DND-41 (cell line): ENCODE results near the gene DLGAP1.

Source experiments
- ATAC-seq: fragments of 200-7000 bp; cut with Tn5 transposase; 3 replicates; pipeline ENCODE4 v1.9.1; 2021; ENCODE audit warnings: low read depth; ENCODE audit not compliant: insufficient read depth
- DNase-seq: peaks from one replicate; pipeline ENCODE4 v3.0.0-alpha.2; 2020
- H2AFZ ChIP-seq: 2 replicates; pipeline ENCODE4 v1.6.0; 2012; ENCODE audit warnings: low read depth, low read length
- H3K27ac ChIP-seq: 2 replicates; pipeline ENCODE4 v1.5.1; 2012; ENCODE audit warnings: low read length, inconsistent platforms
- H3K27me3 ChIP-seq: fragments of 200-600 bp; sonication (generic); 2 replicates; pipeline ENCODE4 v1.6.0; 2012; ENCODE audit warnings: low read length, mild to moderate bottlenecking, inconsistent platforms; ENCODE audit not compliant: insufficient read depth, poor library complexity
- H3K36me3 ChIP-seq: 2 replicates; pipeline ENCODE4 v1.5.1; 2012; ENCODE audit warnings: low read length, inconsistent platforms; ENCODE audit not compliant: insufficient read depth
- H3K4me1 ChIP-seq: 2 replicates; pipeline ENCODE4 v1.5.1; 2012; ENCODE audit warnings: mild to moderate bottlenecking, low read length; ENCODE audit not compliant: insufficient read depth
- H3K4me2 ChIP-seq: 2 replicates; pipeline ENCODE4 v1.6.0; 2012; ENCODE audit warnings: mild to moderate bottlenecking, moderate library complexity, low read length, inconsistent platforms; ENCODE audit not compliant: insufficient read depth
- H3K4me3 ChIP-seq, 2 experiments: fragments of 200-600 bp in 1 of 2; shearing (Covaris generic) in 1 of 2; 2 replicates each; pipeline ENCODE4 v1.5.1; 2012 to 2016; ENCODE audit warnings: inconsistent platforms in 2 of 2, low read length in 2 of 2, mild to moderate bottlenecking in 2 of 2, low read depth in 1 of 2, moderate library complexity in 1 of 2
- H3K79me2 ChIP-seq: 2 replicates; pipeline ENCODE4 v1.6.0; 2012; ENCODE audit warnings: low read length, inconsistent platforms; ENCODE audit not compliant: insufficient read depth
- H3K9ac ChIP-seq: 2 replicates; pipeline ENCODE4 v1.6.0; 2012; ENCODE audit warnings: low read depth, mild to moderate bottlenecking, inconsistent platforms, low read length, moderate library complexity
- H3K9me3 ChIP-seq: 2 replicates; pipeline ENCODE4 v1.5.1; 2012; ENCODE audit warnings: low read length, moderate library complexity, mild to moderate bottlenecking, inconsistent platforms; ENCODE audit not compliant: insufficient read depth, severe bottlenecking
- H4K20me1 ChIP-seq: 2 replicates; pipeline ENCODE4 v1.6.0; 2012; ENCODE audit warnings: low read length; ENCODE audit not compliant: insufficient read depth
- CTCF ChIP-seq: IDR thresholded peaks from 2 replicates; pipeline ENCODE4 v1.5.1; 2012; ENCODE audit warnings: borderline replicate concordance, low read length, moderate library complexity, mild to moderate bottlenecking; ENCODE audit not compliant: poor library complexity, severe bottlenecking; ENCODE audit errors: extremely low read depth
- EZH2 ChIP-seq: IDR thresholded peaks from 3 replicates; pipeline ENCODE4 v1.6.1; 2012; ENCODE audit warnings: borderline replicate concordance, low read depth, mild to moderate bottlenecking, moderate library complexity, low read length, inconsistent platforms; ENCODE audit not compliant: severe bottlenecking

Gene DLGAP1

GRCh38 chr18:4385876-4386275, 69.2 kb downstream of the DLGAP1 start:
- Histone ChIP-seq H3K79me2 (no peaks in the 10 kb centered on the region), H3K4me3 (no peak overlapping the region), H3K4me2 (no peak overlapping the region), H3K4me1 (no peaks in the 10 kb centered on the region), H3K9ac (no peak overlapping the region), H3K9me3 (no peaks in the 10 kb centered on the region), H2AFZ (no peak overlapping the region), H4K20me1 (no peaks in the 10 kb centered on the region), H3K27ac (no peak overlapping the region), H3K36me3 (no peaks in the 10 kb centered on the region), H3K27me3 (no peaks in the 10 kb centered on the region)
- no peak for DNase-seq
- no peak for TF ChIP-seq CTCF
- no peak for TF ChIP-seq EZH2
- no peak for ATAC-seq

- no peak overlapping the region for H3K4me2 ChIP-seq
- no peak overlapping the region for H3K4me3 ChIP-seq
- no peak overlapping the region for H3K27ac ChIP-seq
- no peaks in the 10 kb centered on the region for H3K9me3 ChIP-seq
- ATAC-seq (no peak), DNase-seq (no peak)
- no peaks in the 10 kb centered on the region for H3K79me2 ChIP-seq
- H3K36me3 ChIP-seq: no peaks in the 10 kb centered on the region
- H2AFZ ChIP-seq: no peak overlapping the region
- H3K4me1 ChIP-seq: no peaks in the 10 kb centered on the region
- no peak overlapping the region for H3K9ac ChIP-seq
- no peaks in the 10 kb centered on the region for H4K20me1 ChIP-seq
- no peaks in the 10 kb centered on the region for H3K27me3 ChIP-seq
- no peak for TF ChIP-seq EZH2
- TF ChIP-seq CTCF: no peak
Observed at GRCh38 chr18:4384932-4385331, 70.2 kb downstream of the DLGAP1 start.

- no peaks in the 10 kb centered on the region for H3K79me2 ChIP-seq
- H3K9ac ChIP-seq: no peak overlapping the region
- ATAC-seq (no peak), DNase-seq (no peak)
- no peaks in the 10 kb centered on the region for H3K4me1 ChIP-seq
- no peak for TF ChIP-seq CTCF
- no peak for TF ChIP-seq EZH2
- no peaks in the 10 kb centered on the region for H3K27me3 ChIP-seq
- no peaks in the 10 kb centered on the region for H3K36me3 ChIP-seq
- no peak overlapping the region for H3K4me2 ChIP-seq
- H3K9me3 ChIP-seq: no peaks in the 10 kb centered on the region
- no peaks in the 10 kb centered on the region for H4K20me1 ChIP-seq
- H2AFZ ChIP-seq: no peak overlapping the region
- H3K27ac ChIP-seq: no peak overlapping the region
- H3K4me3 ChIP-seq: no peak overlapping the region
Observed at GRCh38 chr18:4374564-4374963, 80.5 kb downstream of the DLGAP1 start.

- no peak overlapping the region for H3K27ac ChIP-seq
- H3K4me2 ChIP-seq: no peak overlapping the region
- no peak overlapping the region for H3K9ac ChIP-seq
- no peaks in the 10 kb centered on the region for H3K79me2 ChIP-seq
- H4K20me1 ChIP-seq: no peaks in the 10 kb centered on the region
- DNase-seq: no peak
- no peaks in the 10 kb centered on the region for H3K36me3 ChIP-seq
- H3K4me3 ChIP-seq: no peak overlapping the region
- no peaks in the 10 kb centered on the region for H3K9me3 ChIP-seq
- H2AFZ ChIP-seq: no peak overlapping the region
- H3K4me1 ChIP-seq: no peaks in the 10 kb centered on the region
- TF ChIP-seq CTCF (no peak), EZH2 (no peak)
- no peak for ATAC-seq
- no peaks in the 10 kb centered on the region for H3K27me3 ChIP-seq
Observed at GRCh38 chr18:4369705-4370104, 85.4 kb downstream of the DLGAP1 start.
